H1 (cell line): ENCODE results near the gene TENT4B. TPM values are rescaled to one million over a fixed set of nuclear protein-coding genes. Genes with fewer than 3 reads are reported as not detected.

ENCODE experiments used
- CTCF ChIA-PET: fragments of 300-600 bp; sonication (Branson Sonifier 250); formaldehyde crosslinking; loops from one replicate; lab custom pipeline; 2021; ENCODE audit not compliant: partially characterized antibody; lab: Charles Lee
- POLR2A ChIA-PET: fragments of 300-600 bp; sonication (Branson Sonifier 250); formaldehyde crosslinking; loops from one replicate; lab custom pipeline; 2021; ENCODE audit warnings: inconsistent platforms; ENCODE audit not compliant: partially characterized antibody; lab: Charles Lee
- DNase-seq, 2 experiments: peaks; one replicate each; pipeline versions ENCODE4 v3.0.0 to v3.0.0-alpha.2; 2010 to 2022; ENCODE audit warnings: low spot score in 2 of 2, low read depth in 1 of 2, mixed read lengths in 1 of 2
- FAIRE-seq: peaks from 2 replicates; lab custom pipeline; 2011; peaks lifted over from hg19 to GRCh38; lab: Jason Lieb, UNC
- H2AFZ ChIP-seq: 2 replicates; pipeline ENCODE4 v1.8.1; 2012; ENCODE audit warnings: low read length, inconsistent platforms
- H2AK5ac ChIP-seq: 2 replicates; pipeline ENCODE4 v1.6.1; 2013; ENCODE audit warnings: low read depth, low read length
- H2BK120ac ChIP-seq: replicated peaks from 2 replicates; pipeline ENCODE3; 2013; ENCODE audit warnings: low read depth, low read length, inconsistent platforms
- H2BK12ac ChIP-seq: 2 replicates; pipeline ENCODE4 v1.6.1; 2013; ENCODE audit warnings: low read depth, low read length
- H2BK15ac ChIP-seq: 2 replicates; pipeline ENCODE4 v1.6.1; 2013; ENCODE audit warnings: low read length
- H2BK20ac ChIP-seq: 2 replicates; pipeline ENCODE4 v1.6.1; 2013; ENCODE audit warnings: low read length
- H2BK5ac ChIP-seq: 2 replicates; pipeline ENCODE4 v1.6.1; 2013; ENCODE audit warnings: low read depth, low read length
- H3K14ac ChIP-seq: 2 replicates; pipeline ENCODE4 v1.6.1; 2013; ENCODE audit warnings: inconsistent platforms; ENCODE audit not compliant: insufficient read length
- H3K18ac ChIP-seq: 2 replicates; pipeline ENCODE4 v1.6.1; 2013; ENCODE audit warnings: low read length; ENCODE audit errors: extremely low read depth
- H3K23ac ChIP-seq: 2 replicates; pipeline ENCODE4 v1.6.1; 2013; ENCODE audit warnings: inconsistent platforms; ENCODE audit not compliant: insufficient read length
- H3K23me2 ChIP-seq: 2 replicates; pipeline ENCODE4 v1.6.1; 2013; ENCODE audit warnings: low read depth, low read length
- H3K27ac ChIP-seq: 2 replicates; pipeline ENCODE4 v1.6.1; 2011; ENCODE audit warnings: low read depth, low read length, inconsistent platforms
- H3K27me3 ChIP-seq, 4 experiments: replicated peaks in 1 of 4; 1 replicate in 1 of 4; 2 replicates in 3 of 4; pipeline versions ENCODE4 v1.6.1 to v1.8.1; 2011 to 2013; ENCODE audit warnings: low read length in 3 of 4, mild to moderate bottlenecking in 3 of 4, inconsistent platforms in 2 of 4, mixed read lengths in 2 of 4, moderate library complexity in 1 of 4; ENCODE audit not compliant: control insufficient read depth in 3 of 4, insufficient read depth in 3 of 4; ENCODE audit errors: extremely low read depth in 1 of 4
- H3K36me3 ChIP-seq, 4 experiments: 2 replicates each; pipeline versions ENCODE4 v1.6.1 to v1.8.1; 2011 to 2013; ENCODE audit warnings: mild to moderate bottlenecking in 4 of 4, low read length in 3 of 4, moderate library complexity in 2 of 4, control low read depth in 1 of 4, inconsistent platforms in 1 of 4; ENCODE audit not compliant: insufficient read depth in 4 of 4, control insufficient read depth in 2 of 4
- H3K4ac ChIP-seq: replicated peaks from 2 replicates; pipeline ENCODE3; 2013; ENCODE audit warnings: low read length, low read depth, mixed read lengths, inconsistent platforms; ENCODE audit not compliant: insufficient read length
- H3K4me1 ChIP-seq, 4 experiments: replicated peaks in 1 of 4; 1 replicate in 1 of 4; 2 replicates in 3 of 4; pipeline versions ENCODE4 v1.6.1 to v1.8.1; 2011 to 2013; ENCODE audit warnings: low read length in 3 of 4, inconsistent platforms in 2 of 4, mixed read lengths in 1 of 4; ENCODE audit not compliant: insufficient read depth in 4 of 4, control insufficient read depth in 3 of 4
- H3K4me2 ChIP-seq, 2 experiments: 2 replicates each; pipeline versions ENCODE4 v1.6.1 to v1.8.1; 2011 to 2013; ENCODE audit warnings: low read depth in 2 of 2, low read length in 2 of 2, control low read depth in 1 of 2, inconsistent platforms in 1 of 2, mild to moderate bottlenecking in 1 of 2; ENCODE audit not compliant: insufficient read depth in 1 of 2
- H3K4me3 ChIP-seq, 4 experiments: fragments of 200-600, 300-600 bp in 1 of 4; sonication (generic), shearing (Covaris generic), sonication (Bioruptor Twin) in 1 of 4; 2 replicates each; pipeline versions ENCODE4 v1.5.1 to v1.8.1; 2011 to 2016; ENCODE audit warnings: low read length in 4 of 4, low read depth in 3 of 4, control low read depth in 2 of 4, inconsistent platforms in 2 of 4, mild to moderate bottlenecking in 2 of 4, mixed read lengths in 1 of 4, moderate library complexity in 1 of 4; ENCODE audit not compliant: insufficient read depth in 2 of 4; ENCODE audit errors: extremely low read depth in 1 of 4
- H3K56ac ChIP-seq: replicated peaks from 2 replicates; pipeline ENCODE3; 2013; ENCODE audit warnings: low read depth, mild to moderate bottlenecking, mixed read lengths, low read length, inconsistent platforms; ENCODE audit not compliant: insufficient read length
- H3K79me1 ChIP-seq: 2 replicates; pipeline ENCODE4 v1.6.1; 2013; ENCODE audit warnings: low read depth, low read length, control low read depth
- H3K79me2 ChIP-seq, 2 experiments: 2 replicates each; pipeline versions ENCODE4 v1.6.1 to v1.8.1; 2012 to 2013; ENCODE audit warnings: low read length in 2 of 2, mild to moderate bottlenecking in 2 of 2, inconsistent platforms in 1 of 2; ENCODE audit not compliant: insufficient read depth in 2 of 2, control insufficient read depth in 1 of 2
- H3K9ac ChIP-seq, 4 experiments: replicated peaks in 1 of 4; 1 replicate in 1 of 4; 2 replicates in 3 of 4; pipeline versions ENCODE4 v1.6.1 to v1.8.1; 2011 to 2013; ENCODE audit warnings: low read depth in 3 of 4, low read length in 3 of 4, control low read depth in 2 of 4, mild to moderate bottlenecking in 2 of 4, moderate library complexity in 2 of 4, inconsistent platforms in 1 of 4; ENCODE audit errors: extremely low read depth in 1 of 4
- H3K9me3 ChIP-seq, 2 experiments: 2 replicates each; pipeline versions ENCODE4 v1.6.1 to v1.8.1; 2012 to 2013; ENCODE audit warnings: mild to moderate bottlenecking in 2 of 2, moderate library complexity in 2 of 2, control low read depth in 1 of 2, inconsistent platforms in 1 of 2, low read depth in 1 of 2, low read length in 1 of 2, mixed read lengths in 1 of 2; ENCODE audit not compliant: insufficient read depth in 2 of 2
- H4K20me1 ChIP-seq, 2 experiments: replicated peaks in 1 of 2; 2 replicates each; pipeline versions ENCODE3 to v1.8.1; 2011 to 2013; ENCODE audit warnings: inconsistent platforms in 2 of 2, low read length in 2 of 2, mild to moderate bottlenecking in 1 of 2; ENCODE audit not compliant: insufficient read depth in 2 of 2, control insufficient read depth in 1 of 2
- H4K5ac ChIP-seq: 2 replicates; pipeline ENCODE4 v1.6.1; 2013; ENCODE audit warnings: low read length, low read depth, mixed read lengths, inconsistent platforms; ENCODE audit not compliant: insufficient read length
- H4K8ac ChIP-seq: 2 replicates; pipeline ENCODE4 v1.8.0; 2013; ENCODE audit warnings: mild to moderate bottlenecking, moderate library complexity, low read length, inconsistent platforms; ENCODE audit not compliant: insufficient read depth; ENCODE audit errors: extremely low read depth
- H4K91ac ChIP-seq: replicated peaks from 2 replicates; pipeline ENCODE3; 2013; ENCODE audit warnings: low read length, mixed read lengths, inconsistent platforms; ENCODE audit not compliant: insufficient read length
- NRF1 ChIP-seq: IDR thresholded peaks from 2 replicates; pipeline ENCODE4 v1.6.1; 2011; ENCODE audit warnings: mild to moderate bottlenecking, low read depth, low read length, improper control_type of control experiment
- WGBS, 2 experiments: shearing (Covaris generic) in 1 of 2; methylation state at CpG; one replicate each; pipeline versions ENCODE4 v1.1.6 to v1.1.7; 2013 to 2015; ENCODE audit warnings: low lambda C conversion rate in 2 of 2, mixed read lengths in 2 of 2, inconsistent platforms in 1 of 2, low coverage in 1 of 2, missing lambda C conversion rate in 1 of 2; ENCODE audit not compliant: insufficient replicate concordance in 2 of 2, insufficient coverage in 1 of 2, insufficient read length in 1 of 2; ENCODE audit errors: extremely low coverage in 1 of 2, missing lambda C conversion rate in 1 of 2; 5-methylcytosine and 5-hydroxymethylcytosine counted together
- polyA plus RNA-seq, 7 experiments: library from polyadenylated mRNA; depleted of rRNA in 3 of 7; stranded (reverse) in 5 of 7; unstranded in 2 of 7; fragments of >200 nt in 5 of 7; fragments of 200-250 nt in 2 of 7; gene quantifications; 1 replicate in 5 of 7; 2 replicates in 1 of 7; 4 replicates in 1 of 7; pipeline versions ENCODE4 v1.2.1 to v1.2.3, GENCODE V29; 2011 to 2013; ENCODE audit warnings: missing spikeins in 2 of 7, mixed read lengths in 2 of 7
- total RNA-seq: library from RNA; stranded (reverse); fragmentation: NEBNext Ultra II Directional; extraction: Animal tissue kit (Norgen Biotek cat#: 25700); gene quantifications from 2 replicates; pipeline ENCODE4 v1.2.1, GENCODE V29; 2021

TENT4B gene
- total and polyA plus RNA-seq, 2 of the 8 experiments (the other 6 are each of a cell fraction or from before 2014, with no cell fraction given) = 4.2 to 15.7 TPM

DNA sequence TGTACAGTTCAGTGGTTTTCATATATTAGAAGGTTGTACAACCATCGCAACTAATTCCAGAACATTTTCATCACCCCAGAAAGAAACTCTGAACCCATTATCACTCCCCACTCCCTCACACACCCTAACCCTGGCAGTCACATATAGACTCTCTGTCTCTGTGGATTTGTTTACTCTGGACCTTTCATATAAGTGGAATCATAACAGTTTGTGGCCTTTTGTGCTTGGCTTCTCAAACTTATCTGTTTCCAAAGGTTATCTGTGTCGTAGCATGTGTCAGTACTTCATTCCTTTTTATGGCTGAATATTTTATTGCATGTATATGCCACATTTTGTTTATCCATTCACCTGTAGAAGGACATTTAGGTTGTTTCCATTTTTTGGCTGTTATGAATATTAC is 12.4 kb downstream of the TENT4B start:
- H3K14ac ChIP-seq = no peak overlapping the region

More for the DNA sequence above, 12.4 kb downstream of the TENT4B start:
- Histone ChIP-seq H4K8ac (no peak overlapping the region), H3K56ac (no peak overlapping the region), H4K5ac (no peak overlapping the region), H3K4me1 (no peaks in the 10 kb centered on the region), H3K18ac (no peak overlapping the region), H4K20me1 (peaks cover under 1 to 2% of the 10 kb centered on the region in 2 experiments), H3K27me3 (no peaks in the 10 kb centered on the region), H2AK5ac (no peak overlapping the region), H3K4me2 (no peak overlapping the region), H2BK20ac (no peak overlapping the region), H3K9ac (no peak overlapping the region; a peak in 1 of 7 replicates), H2BK5ac (no peak overlapping the region), H3K4me3 (no peak overlapping the region), H4K91ac (no peak overlapping the region), H2AFZ (no peak overlapping the region), H3K79me2 (peaks cover 0 to 81% of the 10 kb centered on the region in 2 experiments; a peak in 2 of 4 replicates), H3K36me3 (no peaks in the 10 kb centered on the region), H2BK15ac (no peak overlapping the region), H3K9me3 (no peaks in the 10 kb centered on the region), H3K79me1 (peaks cover 2% of the 10 kb centered on the region; the same call in 1 of the 2 replicates), H2BK12ac (no peak overlapping the region), H2BK120ac (no peak overlapping the region), H3K4ac (no peak overlapping the region), H3K23me2 (no peaks in the 10 kb centered on the region), H3K23ac (no peak overlapping the region), H3K27ac (no peak overlapping the region)
- 87% methylated on average over 2 of the region's 2 CpGs; no CpG with 5 or more reads in 1 of the 2 experiments for WGBS, 2 experiments
- no peak for TF ChIP-seq NRF1
- no peak for FAIRE-seq
- CTCF ChIA-PET = no interaction called here
- POLR2A ChIA-PET = no interaction called here
- no peak for DNase-seq
